Lung (tissue), 12 donors: ENCODE results near the gene ZBTB45. TPM values are rescaled to one million over a fixed set of nuclear protein-coding genes. Genes with fewer than 3 reads are reported as not detected.
"Not testable (repeated sequence)": the region's sequence is repeated elsewhere in the genome, so short reads cannot be mapped to it uniquely, and the experiment has no call there.

Experiments used
- ATAC-seq: fragments of 200-7000 bp; cut with Tn5 transposase; one replicate; pipeline ENCODE4 v1.9.1; 2020; ENCODE audit warnings: moderate number of reproducible peaks; ENCODE audit not compliant: insufficient read depth, low FRiP score
- DNase-seq, 3 donors: peaks; one replicate each; pipeline ENCODE4 v3.0.0-alpha.2; 2013 to 2017
- H3K27ac ChIP-seq, 2 donors: one replicate each; pipeline ENCODE4 v1.5.1; 2013; ENCODE audit warnings: mild to moderate bottlenecking in 2 of 2, moderate library complexity in 2 of 2, control low read depth in 1 of 2, inconsistent platforms in 1 of 2, low read depth in 1 of 2, low read length in 1 of 2
- H3K27me3 ChIP-seq, 3 donors: one replicate each; pipeline ENCODE4 v1.5.1; 2013; ENCODE audit warnings: low read length in 2 of 3; ENCODE audit not compliant: control insufficient read depth in 3 of 3, insufficient read depth in 3 of 3
- H3K36me3 ChIP-seq, 4 donors: one replicate each; pipeline ENCODE4 v1.5.1; 2013; ENCODE audit warnings: low read length in 4 of 4, mild to moderate bottlenecking in 1 of 4, moderate library complexity in 1 of 4; ENCODE audit not compliant: control insufficient read depth in 4 of 4, insufficient read depth in 4 of 4
- H3K4me1 ChIP-seq, 5 donors: one replicate each; pipeline ENCODE4 v1.5.1; 2013; ENCODE audit warnings: low read length in 5 of 5, mild to moderate bottlenecking in 2 of 5, moderate library complexity in 1 of 5; ENCODE audit not compliant: control insufficient read depth in 5 of 5, insufficient read depth in 5 of 5
- H3K4me3 ChIP-seq: one replicate; pipeline ENCODE4 v1.5.1; 2013; ENCODE audit warnings: mild to moderate bottlenecking, control low read depth, moderate library complexity
- H3K9ac ChIP-seq, 2 donors: one replicate each; pipeline ENCODE4 v1.5.1; 2013; ENCODE audit warnings: low read length in 2 of 2, control low read depth in 1 of 2; ENCODE audit not compliant: insufficient read depth in 1 of 2
- H3K9me3 ChIP-seq, 4 donors: one replicate each; pipeline ENCODE4 v1.5.1; 2013; ENCODE audit warnings: low read length in 3 of 4, mild to moderate bottlenecking in 1 of 4, moderate library complexity in 1 of 4; ENCODE audit not compliant: control insufficient read depth in 4 of 4, insufficient read depth in 3 of 4
- WGBS, 2 donors: extraction: QIAGEN DNeasy Blood & Tissue Kit; methylation state at CpG; one replicate each; pipeline ENCODE4 v1.1.7; 2013; 5-methylcytosine and 5-hydroxymethylcytosine counted together
- polyA plus RNA-seq, 2 donors: library from polyadenylated mRNA; stranded (reverse); fragments of 200-250 nt; gene quantifications; one replicate each; pipeline ENCODE4 v1.2.1, GENCODE V29; 2013
- total RNA-seq, 2 donors: library from RNA; depleted of rRNA in 1 of 2; stranded (reverse); fragments of >200 nt in 1 of 2; gene quantifications; one replicate each; pipeline ENCODE4 v1.2.1, GENCODE V29; 2014 to 2021
- TF ChIP-seq, protein P1 (sequence below): IDR thresholded peaks from 2 replicates; pipeline ENCODE4 v1.5.1; 2012; ENCODE audit warnings: mild to moderate bottlenecking; ENCODE audit errors: control extremely low read depth, extremely low read depth
- donor health status: control.
- donor health status: control.
- donor health status: Bipolar disorder and iron deficiency.
- donor health status: healthy.
- donor health status: DM: yes; HTN: yes; CAD: no.

The ZBTB45 gene
- total and polyA plus RNA-seq, 4 donors: 6.0 to 20.2 (median 8.6) TPM

DNA sequence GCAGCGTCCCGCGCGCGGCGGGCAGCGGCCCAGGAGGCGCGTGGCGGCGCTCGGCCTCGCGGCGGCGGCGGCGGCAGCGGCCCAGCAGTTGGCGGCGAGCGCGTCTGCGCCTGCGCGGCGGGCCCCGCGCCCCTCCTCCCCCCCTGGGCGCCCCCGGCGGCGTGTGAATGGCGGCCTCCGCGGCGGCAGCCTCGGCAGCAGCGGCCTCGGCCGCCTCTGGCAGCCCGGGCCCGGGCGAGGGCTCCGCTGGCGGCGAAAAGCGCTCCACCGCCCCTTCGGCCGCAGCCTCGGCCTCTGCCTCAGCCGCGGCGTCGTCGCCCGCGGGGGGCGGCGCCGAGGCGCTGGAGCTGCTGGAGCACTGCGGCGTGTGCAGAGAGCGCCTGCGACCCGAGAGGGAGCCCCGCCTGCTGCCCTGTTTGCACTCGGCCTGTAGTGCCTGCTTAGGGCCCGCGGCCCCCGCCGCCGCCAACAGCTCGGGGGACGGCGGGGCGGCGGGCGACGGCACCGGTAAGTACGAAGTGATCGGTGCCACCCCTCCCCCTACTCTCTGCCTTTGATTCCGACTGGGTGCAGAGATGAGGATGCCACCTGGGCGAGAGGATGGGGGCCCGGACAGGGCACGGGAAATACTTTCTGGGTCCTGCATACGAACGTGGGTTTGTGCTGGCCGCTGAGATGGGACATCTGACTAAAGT lies 25.1 kb upstream of the ZBTB45 start:
- TF ChIP-seq, protein P1, sequence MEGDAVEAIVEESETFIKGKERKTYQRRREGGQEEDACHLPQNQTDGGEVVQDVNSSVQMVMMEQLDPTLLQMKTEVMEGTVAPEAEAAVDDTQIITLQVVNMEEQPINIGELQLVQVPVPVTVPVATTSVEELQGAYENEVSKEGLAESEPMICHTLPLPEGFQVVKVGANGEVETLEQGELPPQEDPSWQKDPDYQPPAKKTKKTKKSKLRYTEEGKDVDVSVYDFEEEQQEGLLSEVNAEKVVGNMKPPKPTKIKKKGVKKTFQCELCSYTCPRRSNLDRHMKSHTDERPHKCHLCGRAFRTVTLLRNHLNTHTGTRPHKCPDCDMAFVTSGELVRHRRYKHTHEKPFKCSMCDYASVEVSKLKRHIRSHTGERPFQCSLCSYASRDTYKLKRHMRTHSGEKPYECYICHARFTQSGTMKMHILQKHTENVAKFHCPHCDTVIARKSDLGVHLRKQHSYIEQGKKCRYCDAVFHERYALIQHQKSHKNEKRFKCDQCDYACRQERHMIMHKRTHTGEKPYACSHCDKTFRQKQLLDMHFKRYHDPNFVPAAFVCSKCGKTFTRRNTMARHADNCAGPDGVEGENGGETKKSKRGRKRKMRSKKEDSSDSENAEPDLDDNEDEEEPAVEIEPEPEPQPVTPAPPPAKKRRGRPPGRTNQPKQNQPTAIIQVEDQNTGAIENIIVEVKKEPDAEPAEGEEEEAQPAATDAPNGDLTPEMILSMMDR: no peak

DNA sequence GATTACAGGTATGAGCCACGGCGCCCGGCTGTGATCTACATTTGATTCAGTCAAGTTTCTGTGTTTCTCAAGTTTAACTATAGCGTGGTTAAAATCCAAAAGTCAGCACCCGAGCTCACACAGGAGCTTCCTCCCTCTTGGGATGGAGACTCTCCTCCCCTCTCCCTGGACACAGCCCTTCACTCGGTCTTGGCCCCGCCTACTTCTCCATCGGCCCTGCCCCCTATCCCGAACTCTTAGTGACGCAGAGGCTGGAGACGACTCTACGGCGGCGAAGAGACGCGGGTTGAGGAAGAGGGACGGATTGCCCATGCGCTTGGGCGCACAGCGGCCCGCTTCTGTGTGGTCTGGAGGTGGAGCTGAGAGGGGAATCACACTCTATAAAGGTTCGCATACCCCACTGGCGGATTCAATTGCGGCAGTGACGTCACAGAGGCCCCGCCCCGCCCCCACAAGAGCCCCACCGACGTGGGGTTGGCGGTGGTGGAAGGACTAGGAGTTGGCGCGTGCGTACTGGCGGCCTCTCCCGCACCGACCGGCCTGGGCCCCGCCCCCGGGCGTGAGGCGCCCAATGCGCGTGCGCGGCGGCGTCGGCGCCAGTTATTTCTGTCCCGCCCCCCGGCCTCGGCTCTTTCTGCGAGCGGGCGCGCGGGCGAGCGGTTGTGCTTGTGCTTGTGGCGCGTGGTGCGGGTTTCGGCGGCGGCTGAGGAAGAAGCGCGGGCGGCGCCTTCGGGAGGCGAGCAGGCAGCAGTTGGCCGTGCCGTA lies 24.4 kb upstream of the ZBTB45 start, which contains the start of gene TRIM28:
TRIM28 (plus strand) TSS at position 239 of the 765 bp plus-strand sequence. CDS start 694 bp downstream, outside the sequence.
- ATAC-seq (peak; percentile 95), DNase-seq (peak; percentile 100)
- H3K9me3 ChIP-seq: no peaks in the 10 kb centered on the region
- H3K36me3 ChIP-seq: peaks cover 8 to 27% (median 25%) of the 10 kb centered on the region in 4 donors
- H3K27ac ChIP-seq: peak within 1 kb of the TSS; percentile 88 to 98
- H3K27me3 ChIP-seq: peaks cover 0 to 2% (median 0%) of the 10 kb centered on the region in 3 donors
- peaks cover 6 to 16% (median 10%) of the 10 kb centered on the region in 5 donors for H3K4me1 ChIP-seq
- H3K4me3 ChIP-seq: peak within 1 kb of the TSS; percentile 90
- H3K9ac ChIP-seq: peak within 1 kb of the TSS; percentile 63 to 94
- TF ChIP-seq, protein P1: no peak
- WGBS, 2 donors: 0% methylated on average over 73 of the region's 73 CpGs

More for the DNA sequence above, 25.1 kb upstream of the ZBTB45 start:
- ATAC-seq (peak; percentile 2), DNase-seq (peak in 1 of 3 donors; percentile 81)
- Histone ChIP-seq H3K9me3 (peaks cover 0 to 2% (median 0%) of the 10 kb centered on the region in 4 donors), H3K36me3 (peaks cover 9 to 34% (median 33%) of the 10 kb centered on the region in 4 donors), H3K4me1 (peaks cover 6 to 16% (median 10%) of the 10 kb centered on the region in 5 donors), H3K27me3 (peaks cover 0 to 2% (median 0%) of the 10 kb centered on the region in 3 donors), H3K27ac (peak overlapping the region; percentile 85 to 98), H3K4me3 (peak overlapping the region; percentile 90), H3K9ac (peak overlapping the region; percentile 49 to 81)
- 0 to 1% methylated on average over 33 to 92 of the region's 92 CpGs for WGBS, 2 donors

- DNase-seq, ATAC-seq, H3K4me3 ChIP-seq, H3K9ac ChIP-seq, H3K27me3 ChIP-seq, H3K9me3 ChIP-seq: not testable (repeated sequence)
- 79 to 87% methylated on average over 18 of the region's 18 CpGs for WGBS, 2 donors
- H3K27ac ChIP-seq: peak overlapping the region; percentile 88 to 98
- H3K36me3 ChIP-seq: peaks cover 0 to 17% (median 14%) of the 10 kb centered on the region in 4 donors
- H3K4me1 ChIP-seq: peaks cover 6 to 20% (median 13%) of the 10 kb centered on the region in 5 donors
Measured at GRCh38 chr19:58542641-58543372, 23.2 kb upstream of the ZBTB45 start.

DNA sequence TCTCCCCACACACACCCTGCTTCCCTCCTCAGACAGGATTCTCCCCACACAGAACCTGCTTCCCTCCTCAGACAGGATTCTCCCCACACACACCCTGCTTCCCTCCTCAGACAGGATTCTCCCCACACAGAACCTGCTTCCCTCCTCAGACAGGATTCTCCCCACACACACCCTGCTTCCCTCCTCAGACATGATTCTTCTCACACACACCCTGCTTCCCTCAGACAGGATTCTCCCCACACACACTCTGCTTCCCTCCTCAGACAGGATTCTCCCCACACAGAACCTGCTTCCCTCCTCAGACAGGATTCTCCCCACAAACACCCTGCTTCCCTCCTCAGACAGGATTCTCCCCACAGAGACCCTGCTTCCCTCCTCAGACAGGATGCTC lies 19.6 kb upstream of the ZBTB45 start:
- not testable (repeated sequence) for H3K36me3 ChIP-seq, H3K27me3 ChIP-seq, H3K4me1 ChIP-seq, H3K9me3 ChIP-seq, DNase-seq, H3K4me3 ChIP-seq, H3K27ac ChIP-seq, ATAC-seq
- H3K9ac ChIP-seq: peak overlapping the region in 1 of 2 donors; percentile 84
